Skin of body (tissue), 2 donors: ENCODE data around the gene DDX39A. TPM values are rescaled to one million over a fixed set of nuclear protein-coding genes. Genes with fewer than 3 reads are reported as not detected.
A peak's percentile ranks its signal among the peaks of the same experiment; 100 is the strongest.
"Not testable (repeated sequence)": the region's sequence is repeated elsewhere in the genome, so short reads cannot be mapped to it uniquely, and the experiment has no call there.

ENCODE experiments used
- DNase-seq: peaks from one replicate; lab custom pipeline; 2025; lab: John Stamatoyannopoulos, UW
- total RNA-seq: library from RNA; depleted of rRNA; stranded (reverse); fragments of >200 nt; gene quantifications from one replicate; pipeline ENCODE4 v1.2.3, GENCODE V29; 2014

DDX39A gene
- total RNA-seq, 1 donor from 2014 or later, result 42.0 TPM

DNA sequence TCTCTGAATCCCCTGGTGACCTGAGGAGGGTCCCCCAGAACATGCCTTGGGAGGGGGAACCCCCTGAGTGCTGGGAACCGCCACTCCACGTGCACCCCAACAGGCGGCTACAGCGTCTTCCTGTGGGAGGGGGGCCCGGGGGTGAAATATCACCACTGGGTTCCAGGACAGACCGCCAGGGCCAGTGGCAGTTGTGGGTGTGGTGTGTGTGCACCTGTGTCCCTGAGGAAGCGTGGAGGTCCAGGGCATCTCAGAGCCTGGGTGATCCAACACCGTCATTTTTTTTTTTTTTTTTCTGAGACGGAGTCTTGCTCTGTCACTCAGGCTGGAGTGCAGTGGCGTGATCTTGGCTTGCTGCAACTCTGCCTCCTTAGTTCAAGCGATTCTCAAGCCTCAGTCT lies 33.6 kb downstream of the DDX39A start:
- DNase-seq, result no peak

DNA sequence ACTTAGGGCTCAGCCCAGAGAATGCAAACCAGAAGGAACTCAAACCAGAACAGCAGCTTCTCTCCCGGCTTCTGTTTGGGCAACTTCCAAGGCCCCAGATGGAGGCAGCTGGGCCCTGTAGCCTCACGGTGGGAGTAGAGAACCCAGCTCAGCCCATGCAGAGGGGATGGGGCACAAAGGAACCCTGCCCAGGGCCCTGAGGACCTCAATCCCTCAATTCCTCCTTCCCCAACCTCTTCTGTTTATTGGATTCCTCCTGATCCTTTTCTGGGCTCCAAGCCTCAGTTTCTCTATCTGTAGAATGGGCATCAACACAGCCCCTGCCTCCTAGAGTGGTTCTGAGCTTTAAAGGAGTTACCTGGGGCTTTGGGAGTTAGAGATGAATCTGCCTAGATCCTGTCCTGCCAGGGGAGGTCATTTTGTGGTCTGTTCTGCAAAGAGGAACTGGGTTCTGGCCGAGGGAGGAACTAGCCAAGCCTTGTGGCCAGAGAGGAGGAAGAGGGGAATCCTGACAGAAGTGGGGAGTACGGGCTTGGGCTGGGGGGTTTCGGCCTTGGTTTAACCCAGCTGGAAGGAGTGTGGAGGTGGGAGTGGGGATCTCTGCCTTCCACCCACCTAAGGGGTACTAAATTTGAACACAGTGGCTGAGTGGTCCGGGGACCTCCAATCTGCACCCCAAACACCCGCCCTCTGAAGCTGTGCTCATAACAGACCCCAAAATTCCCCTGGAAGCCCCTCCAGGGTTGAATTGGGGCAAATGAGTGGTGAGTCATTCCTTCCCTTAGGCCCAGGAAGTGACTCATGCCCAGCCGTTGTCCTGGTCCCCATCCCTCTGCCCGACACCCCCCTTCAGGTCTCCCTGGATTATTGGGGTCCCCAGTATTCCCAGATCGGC lies 35.2 kb downstream of the DDX39A start:
- no peak for DNase-seq

DNA sequence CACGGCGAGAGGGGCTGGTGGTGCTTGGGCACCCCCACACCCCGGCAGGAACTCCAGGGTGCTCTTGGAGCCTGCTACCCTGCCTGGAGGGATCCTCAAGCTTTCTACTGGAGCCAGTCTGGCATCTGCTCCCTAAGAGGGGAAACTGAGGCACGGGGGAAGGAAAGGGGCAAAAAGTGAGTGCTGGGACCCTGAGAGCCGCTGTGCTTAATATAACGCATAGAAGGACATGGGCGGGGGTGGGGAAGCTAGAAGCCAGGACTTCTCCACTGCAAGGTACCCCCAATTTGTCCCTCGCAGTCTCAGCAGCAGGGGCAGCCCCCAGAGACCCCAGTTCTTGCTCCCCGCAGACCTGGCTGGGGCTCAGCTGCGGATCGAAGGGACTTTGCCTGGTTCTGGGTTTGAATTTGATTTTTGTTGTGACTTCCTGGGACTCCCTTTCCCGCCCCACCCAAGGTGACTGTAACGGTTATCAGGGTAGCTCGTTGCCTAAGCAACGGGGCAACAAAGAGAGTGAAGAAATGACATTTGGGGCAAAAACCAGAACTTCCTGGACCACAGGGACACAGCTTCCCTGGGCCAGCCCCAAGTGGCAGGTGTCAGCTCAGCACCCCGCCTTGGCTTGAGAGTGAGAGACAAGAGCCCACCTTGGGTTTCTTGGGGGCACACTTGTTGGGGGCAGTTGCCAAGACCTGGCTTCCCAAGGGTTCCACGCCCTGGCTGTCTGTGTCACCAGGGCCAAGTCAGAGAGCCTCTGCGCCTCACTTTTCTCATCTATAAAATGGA lies 37.3 kb downstream of the DDX39A start:
- no peak for DNase-seq

DNA sequence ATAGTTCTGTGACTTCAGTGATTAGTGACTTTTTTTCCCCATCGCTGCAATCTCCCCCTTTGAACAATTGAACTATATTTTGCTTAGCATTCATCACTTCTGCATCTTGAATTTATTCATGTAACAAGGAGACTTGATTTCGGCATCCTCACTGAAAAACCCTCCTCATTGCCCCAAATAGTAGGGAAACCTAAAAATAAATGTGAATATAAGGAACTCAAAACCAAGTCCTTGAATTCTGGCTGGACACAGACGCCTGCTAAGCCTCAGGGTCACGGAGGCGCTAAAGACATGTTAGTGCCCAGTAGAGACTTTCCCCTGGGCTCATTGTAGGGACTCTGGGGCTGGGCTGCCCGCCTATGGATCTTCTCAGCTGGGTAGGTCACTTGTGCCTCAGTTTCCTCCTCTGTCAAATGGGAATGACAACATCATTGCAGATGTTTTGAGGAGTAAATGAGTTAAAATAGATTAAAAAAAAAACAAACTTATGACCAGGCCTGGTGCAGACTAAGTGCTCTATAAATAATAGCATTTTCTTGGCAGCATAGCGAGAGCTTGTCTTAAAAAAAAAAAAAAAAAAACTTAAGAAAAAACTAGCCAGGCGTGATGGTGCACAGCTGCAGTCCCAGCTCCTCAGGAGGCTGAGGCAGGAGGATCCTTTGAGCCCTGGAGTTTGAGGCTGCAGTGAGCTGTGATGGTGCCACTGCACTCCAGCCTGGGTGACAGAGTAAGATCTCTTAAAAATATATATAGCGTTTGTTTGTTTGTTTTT lies 39.7 kb downstream of the DDX39A start:
- no peak for DNase-seq

DNA sequence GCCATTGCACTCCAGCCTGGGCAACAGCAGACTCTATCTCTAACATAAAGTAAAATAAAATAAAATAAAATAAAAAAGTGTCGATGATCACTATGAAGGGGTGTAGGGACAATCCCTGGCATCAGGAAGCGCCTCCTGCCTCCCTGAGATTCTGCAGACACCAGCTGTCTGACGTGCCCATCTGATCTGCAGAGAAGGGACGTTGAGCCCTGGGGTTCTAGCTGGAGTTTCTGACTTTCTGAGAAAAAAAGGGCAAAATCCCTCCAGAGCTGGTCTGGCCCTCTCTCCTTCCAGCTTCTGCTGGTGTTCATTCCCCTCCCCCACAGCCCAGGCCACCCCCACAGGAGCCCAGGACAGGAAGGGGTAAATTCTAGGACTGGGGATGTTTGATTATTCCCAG lies 40.3 kb downstream of the DDX39A start:
- DNase-seq, result no peak

DNA sequence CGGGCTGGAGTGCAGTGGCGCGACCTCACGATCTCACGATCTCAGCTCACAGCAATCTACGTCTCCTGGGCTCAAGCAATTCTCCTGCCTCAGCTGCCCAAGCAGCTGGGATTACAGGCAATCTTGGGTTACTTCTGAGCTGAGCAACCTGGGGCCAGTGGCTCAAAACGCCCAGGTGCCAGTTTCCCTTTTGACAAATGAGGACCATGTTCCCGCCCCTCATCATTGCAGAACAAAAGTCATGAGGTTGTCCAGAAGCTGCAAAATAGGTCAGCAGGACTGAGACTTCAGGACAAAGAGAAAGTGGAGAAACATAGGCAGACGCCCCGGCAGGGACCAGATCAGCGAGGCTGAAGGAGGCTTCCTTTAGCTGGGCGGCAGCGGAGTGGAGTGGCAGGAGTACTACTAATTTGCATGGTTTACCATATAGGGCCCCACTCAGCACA lies 41.2 kb downstream of the DDX39A start:
- no peak for DNase-seq

DNA sequence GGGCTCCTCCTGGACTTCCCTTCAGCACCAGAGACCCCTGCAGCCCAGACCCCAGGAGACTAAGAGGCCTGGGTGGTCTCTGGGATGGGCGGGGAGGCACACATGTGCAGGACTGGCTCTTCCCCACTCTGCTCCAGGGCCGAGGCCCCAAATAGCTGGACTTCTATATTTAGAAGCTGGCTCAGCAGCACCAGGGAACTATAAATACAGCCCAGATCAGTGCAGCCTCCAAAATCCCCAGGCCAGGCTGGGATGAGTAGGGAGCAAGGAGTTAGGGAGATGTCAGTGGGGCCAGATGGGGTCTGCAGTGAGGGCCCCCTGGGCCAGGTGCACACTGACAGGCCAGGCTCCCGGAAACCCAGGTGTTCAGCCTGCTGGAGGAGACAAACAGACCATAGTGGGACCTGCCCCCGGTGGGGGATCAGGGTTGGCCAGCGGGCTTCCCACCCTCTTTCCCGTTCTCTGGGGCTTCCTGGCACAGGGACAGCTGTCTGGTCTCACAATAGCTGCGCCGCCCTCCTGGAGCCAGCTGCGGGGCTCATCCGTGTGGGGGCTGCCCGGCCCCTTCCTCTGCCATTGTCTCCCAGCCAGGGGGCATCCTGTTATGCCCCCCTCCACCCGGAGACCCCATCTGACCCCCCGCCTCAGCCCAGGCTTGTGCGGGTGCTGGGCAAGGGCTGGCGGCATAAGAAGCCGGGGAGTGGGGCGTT lies 43.4 kb downstream of the DDX39A start:
- peak; percentile 54 for DNase-seq

DNA sequence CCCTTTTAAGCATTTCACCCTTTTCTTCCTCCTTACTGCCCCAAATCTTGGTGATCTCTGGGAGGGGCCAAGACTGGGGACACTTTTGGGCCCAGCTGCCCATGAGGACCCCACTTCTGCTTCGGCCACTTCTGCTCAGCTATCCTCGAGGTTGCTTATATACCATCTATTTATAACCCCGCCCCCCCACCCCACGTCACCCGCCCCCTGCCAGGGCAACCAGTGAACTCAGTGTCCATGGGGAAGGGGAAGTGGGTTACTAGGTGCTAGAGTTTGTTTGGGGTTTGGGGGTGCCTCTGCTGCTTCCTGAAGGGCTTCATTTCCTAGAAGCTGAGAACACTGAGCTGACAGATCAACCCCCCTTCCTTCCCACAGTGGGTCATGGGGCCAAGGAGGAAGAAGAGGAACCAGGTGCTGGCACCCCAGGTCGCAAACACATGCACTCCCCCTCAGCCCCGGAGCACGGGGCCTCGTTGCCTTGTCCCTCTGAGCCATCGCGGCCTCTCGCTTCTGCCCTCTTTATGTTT lies 44.0 kb downstream of the DDX39A start:
- no peak for DNase-seq

DNA sequence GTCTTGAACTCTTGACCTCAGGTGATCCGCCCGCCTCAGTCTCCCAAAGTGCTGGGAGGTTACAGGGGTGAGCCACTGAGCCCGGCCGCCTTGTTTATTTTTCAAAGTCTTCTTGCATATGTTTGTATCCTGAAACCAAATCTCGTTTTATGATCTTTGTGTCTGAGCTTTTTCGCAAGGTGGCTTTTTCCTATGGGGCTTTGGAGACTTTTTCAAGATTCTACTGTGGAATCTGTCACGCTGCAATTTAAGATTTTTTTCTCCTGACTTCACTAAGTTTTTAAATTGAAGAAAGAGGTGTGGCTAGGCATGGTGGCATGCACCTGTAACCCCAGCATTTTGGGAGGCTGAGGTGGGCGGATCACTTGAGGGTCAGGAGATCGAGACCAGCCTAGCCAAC lies 44.8 kb downstream of the DDX39A start:
- not testable (repeated sequence) for DNase-seq

DNA sequence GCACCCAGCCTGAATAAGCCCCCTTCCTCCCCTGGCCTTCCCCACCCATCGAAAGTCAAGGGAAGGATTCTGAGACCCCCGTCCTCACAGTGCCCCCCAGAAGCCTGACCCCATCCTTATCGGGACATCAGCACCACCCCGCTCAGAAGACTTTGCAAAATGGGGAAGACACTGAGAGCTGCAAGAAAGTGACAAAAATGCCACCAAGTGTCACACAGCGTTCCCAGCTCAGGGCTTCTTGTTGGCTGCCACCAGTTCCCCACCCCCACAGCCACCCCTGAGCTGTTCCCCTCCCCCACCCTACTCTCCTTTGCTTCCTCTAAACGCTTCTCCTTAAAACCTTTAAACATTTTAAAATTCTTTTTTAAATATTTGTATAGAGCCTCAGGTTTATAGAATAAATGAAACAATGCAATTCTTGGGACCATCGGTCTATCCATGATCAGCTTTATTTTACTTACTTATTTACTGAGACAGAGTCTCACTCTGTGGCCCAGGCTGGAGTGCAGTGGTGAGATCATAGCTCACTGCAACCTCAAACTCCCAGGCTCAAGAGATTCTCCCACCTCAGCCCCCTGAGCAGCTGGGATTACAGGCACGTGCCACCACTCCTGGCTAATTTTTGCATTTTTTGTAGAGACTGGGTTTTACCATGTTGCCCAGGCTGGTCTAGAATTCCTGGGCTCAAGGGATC lies 46.6 kb downstream of the DDX39A start:
- DNase-seq, result not testable (repeated sequence)

DNA sequence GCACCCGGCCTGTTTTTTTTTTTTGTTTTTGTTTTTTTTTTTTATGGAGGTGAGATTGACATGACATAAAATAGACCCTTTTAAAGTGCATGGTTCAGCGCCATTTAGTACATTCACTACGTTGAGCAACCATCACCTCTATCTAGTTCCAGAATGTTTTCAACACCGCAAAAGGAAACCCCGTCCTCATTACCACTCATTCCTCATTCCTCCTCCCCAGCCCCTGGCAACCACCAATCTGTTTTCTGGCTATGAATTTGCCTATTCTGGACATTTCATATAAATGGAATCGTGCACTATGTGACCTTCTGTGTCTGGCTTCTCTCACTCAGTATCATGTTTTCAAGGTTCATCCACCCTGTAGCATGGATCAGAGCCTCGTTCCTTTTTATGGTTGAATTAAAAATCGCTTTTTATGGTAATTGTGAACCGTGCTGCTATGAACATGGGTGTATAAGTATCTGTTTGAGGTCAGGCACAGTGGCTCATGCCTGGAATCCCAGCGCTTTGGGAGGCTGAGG lies 47.8 kb downstream of the DDX39A start:
- no peak for DNase-seq

DNA sequence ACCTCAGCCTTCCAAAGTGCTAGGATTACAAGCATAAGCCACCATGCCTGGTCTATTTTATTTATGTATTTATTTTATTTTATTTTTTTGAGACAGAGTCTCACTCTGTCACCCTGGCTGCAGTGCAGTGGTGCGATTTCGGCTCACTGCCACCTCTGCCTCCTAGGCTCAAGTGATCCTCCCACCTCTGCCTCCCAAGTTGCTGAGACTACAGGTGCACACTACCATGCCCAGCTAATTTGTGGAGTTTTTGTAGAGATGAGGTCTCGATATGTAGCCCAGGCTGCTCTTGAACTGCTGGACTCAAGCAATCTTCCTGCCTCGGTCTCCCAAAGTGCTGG lies 48.2 kb downstream of the DDX39A start:
- DNase-seq, result no peak

DNA sequence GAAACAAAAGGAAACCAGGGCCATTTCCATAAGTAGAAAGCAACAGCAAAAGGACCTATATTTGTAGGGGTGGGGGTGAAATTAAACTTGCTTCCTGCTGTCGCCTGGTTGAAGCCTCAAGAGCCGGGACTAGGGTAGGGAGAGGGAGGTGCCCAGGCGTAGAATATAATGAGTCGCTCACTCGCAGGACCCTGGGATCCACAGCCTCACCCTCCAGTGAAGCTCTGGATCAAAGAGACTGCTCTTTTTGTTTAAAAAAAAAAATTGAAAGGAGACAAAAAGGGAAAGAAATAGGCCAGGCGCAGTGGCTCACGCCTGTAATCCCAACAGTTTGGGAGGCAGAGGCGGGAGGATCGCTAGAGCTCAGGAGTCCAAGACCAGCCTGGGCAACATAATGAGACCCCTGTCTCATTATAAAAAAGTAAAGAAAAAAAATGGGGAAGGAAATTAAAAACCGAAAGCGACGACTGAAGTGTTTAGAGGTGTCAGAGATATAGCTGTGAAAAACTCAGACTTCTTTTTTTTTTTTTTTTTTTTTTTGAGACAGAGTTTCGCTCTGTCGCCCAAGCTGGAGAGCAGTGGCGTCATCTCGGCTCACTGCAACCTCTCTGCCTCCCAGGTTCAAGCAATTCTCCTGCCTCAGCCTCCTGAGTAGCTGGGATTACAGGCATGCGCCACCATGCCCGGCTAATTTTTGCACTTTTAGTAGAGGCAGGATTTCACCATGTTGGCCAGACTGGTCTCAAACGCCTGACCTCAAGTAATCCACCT lies 48.8 kb downstream of the DDX39A start:
- DNase-seq, result no peak

DNA sequence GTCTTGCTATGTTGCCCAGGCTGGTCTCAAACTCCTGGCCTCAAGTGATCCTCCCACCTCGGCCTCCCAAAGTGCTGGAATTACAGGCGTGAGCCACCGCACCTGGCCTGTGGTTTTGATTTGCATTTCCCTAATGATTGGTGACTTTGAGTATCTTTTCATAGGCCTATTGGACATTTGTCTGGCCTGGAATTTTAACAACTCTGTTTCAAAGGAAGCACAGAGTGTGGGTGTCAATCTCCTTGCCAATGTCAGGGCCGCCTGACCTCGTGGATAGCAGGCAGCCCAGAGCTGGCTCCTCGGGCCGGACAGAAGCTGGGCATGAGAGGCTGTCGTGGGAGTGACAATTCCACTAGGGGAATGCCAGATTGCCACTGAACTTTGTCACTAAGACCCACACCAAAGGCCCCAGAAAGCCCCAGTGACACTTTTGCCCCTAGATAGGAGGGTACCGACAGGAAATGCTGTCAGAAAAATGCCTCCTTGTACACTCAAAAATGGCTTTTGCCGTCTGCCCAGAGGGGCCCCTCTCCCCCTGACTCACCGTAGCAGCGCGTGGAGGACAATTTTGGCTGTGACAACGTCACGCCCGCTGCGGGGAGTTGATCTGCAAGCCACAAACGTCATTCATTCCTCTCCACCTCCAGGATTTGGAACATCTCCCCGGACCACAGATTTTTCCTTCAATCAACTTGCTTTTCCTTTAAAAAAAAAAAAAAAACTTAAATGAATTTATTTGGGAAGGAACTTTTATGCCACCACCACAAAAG lies 49.6 kb downstream of the DDX39A start:
- no peak for DNase-seq

DNA sequence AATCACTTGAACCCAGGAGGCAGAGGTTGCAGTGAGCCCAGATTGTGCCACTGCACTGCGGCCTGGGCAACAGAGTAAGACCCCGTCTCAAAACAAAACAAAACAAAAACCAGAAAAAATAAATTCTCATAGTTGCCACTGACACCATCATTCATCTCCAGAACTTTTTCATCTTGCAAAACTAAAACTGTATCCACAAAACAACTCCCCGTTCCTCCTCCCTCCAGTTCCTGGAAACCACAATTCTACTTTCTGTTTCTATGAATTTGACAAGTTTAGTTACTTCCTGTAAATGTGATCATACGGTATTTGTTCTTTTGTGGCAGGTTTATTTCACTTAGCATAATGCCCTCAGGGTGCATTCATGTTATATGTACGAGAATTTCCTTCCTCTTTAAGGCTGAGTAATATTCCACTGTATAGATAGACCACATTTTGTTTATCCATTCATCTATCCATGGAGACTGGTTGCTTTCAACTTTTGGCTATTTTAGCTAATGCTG lies 51.1 kb downstream of the DDX39A start:
- DNase-seq, result no peak

DNA sequence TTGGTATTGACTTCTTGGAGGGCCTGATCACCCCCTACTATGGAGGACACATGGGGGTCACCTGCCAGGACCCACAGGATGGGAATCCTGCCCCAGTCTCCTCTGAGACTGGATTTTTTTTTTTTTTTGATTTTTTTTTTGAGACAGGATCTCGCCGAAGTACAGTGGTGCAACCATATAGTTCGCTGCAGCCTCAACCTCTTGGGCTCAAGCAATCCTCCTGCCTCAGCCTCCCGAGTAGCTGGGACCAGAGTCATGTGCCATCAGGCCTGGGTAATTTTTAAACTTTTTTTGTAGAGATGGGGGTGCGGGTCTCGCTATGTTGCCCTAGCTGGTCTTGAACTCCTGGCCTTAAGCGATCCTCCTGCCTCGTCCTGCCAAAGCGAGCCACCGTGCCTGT lies 52.1 kb downstream of the DDX39A start:
- no peak for DNase-seq

DNA sequence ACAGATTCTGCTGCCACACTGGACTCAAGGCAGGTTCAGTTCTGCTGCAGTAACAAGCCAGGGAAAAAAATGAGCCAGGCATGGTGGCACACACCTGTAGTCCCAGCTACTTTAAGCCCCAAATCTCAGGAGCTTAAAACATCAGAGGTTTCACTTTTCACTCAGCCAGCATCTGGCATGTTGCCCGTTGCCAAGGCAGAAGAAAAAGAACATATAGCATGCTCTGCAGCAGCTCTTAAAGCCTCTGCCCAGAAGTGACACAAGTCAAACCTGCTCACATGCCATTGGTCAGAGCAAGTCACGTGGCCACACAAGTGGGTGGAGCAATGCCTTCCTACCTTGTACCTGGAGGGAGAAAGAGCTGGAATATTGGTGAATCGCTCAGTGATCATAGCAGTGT lies 52.6 kb downstream of the DDX39A start:
- peak; percentile 58 for DNase-seq

DNA sequence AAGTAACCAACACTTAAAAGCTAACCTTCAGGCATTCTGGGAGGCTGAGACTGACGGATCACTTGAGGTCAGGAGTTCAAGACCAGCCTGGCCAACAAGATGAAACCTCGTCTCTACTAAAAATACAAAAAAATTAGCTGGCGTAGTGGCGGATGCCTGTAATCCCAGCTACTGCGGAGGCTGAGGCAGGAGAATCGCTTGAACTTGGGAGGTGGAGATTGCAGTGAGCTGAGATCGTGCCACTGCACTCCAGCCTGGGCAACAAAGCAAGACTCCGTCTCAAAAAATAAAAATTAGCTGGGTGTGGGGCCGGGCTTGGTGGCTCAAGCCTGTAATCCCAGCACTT lies 55.1 kb downstream of the DDX39A start:
- not testable (repeated sequence) for DNase-seq
